Measurements from ENCODE around the gene TTLL8. TPM values are rescaled to one million over a fixed set of nuclear protein-coding genes. Genes with fewer than 3 reads are reported as not detected.

Gene TTLL8
- total RNA-seq, 3 donors from 2014 or later (not counting 1 experiment from before 2014, with no cell fraction given) = not detected

- H3K27me3 ChIP-seq (ENCODE audit: control insufficient read depth, insufficient read depth, low read length) = no peaks in the 10 kb centered on the region
- no peak overlapping the region for H3K27ac ChIP-seq (ENCODE audit: low read length)
- no peak overlapping the region for H3K4me3 ChIP-seq (ENCODE audit: low read length)
- 93% methylated on average over 27 of the region's 27 CpGs for WGBS (ENCODE audit: insufficient coverage)
- H3K27ac Mint-ChIP-seq = no peak overlapping the region
- no peak for TF ChIP-seq CTCF (IDR thresholded peaks at IDR 0.05)
- H3K4me1 ChIP-seq (ENCODE audit: control insufficient read depth, insufficient read depth, low read length) = peaks cover 23% of the 10 kb centered on the region
- peaks cover 15 to 18% of the 10 kb centered on the region in 2 donors for H3K27me3 Mint-ChIP-seq (ENCODE audit: low read depth in 2 of 2)
- H3K4me1 Mint-ChIP-seq = peaks cover 8 to 9% of the 10 kb centered on the region in 2 donors
- H3K9me3 ChIP-seq (ENCODE audit: control insufficient read depth, insufficient read depth, low read length) = no peaks in the 10 kb centered on the region
- DNase-seq (no peak), ATAC-seq (no peak)
- H3K36me3 ChIP-seq (ENCODE audit: control insufficient read depth, insufficient read depth, low read length) = no peaks in the 10 kb centered on the region
- no peaks in the 10 kb centered on the region for H3K36me3 Mint-ChIP-seq
- no peaks in the 10 kb centered on the region for H3K9me3 Mint-ChIP-seq
- intact Hi-C loops (cut with micrococcal nuclease) = no loop called here
- H3K4me3 Mint-ChIP-seq = no peak overlapping the region
Observed at GRCh38 chr22:50046481-50047245, 11.4 kb downstream of the TTLL8 start.

GRCh38 chr22:50046019-50046415, 12.1 kb downstream of the TTLL8 start:
- Mint-ChIP-seq H3K36me3 (no peaks in the 10 kb centered on the region), H3K4me1 (peaks cover 8 to 9% of the 10 kb centered on the region in 2 donors), H3K4me3 (no peak overlapping the region), H3K9me3 (no peaks in the 10 kb centered on the region), H3K27ac (no peak overlapping the region), H3K27me3 (ENCODE audit: low read depth in 2 of 2) (peaks cover 16 to 18% of the 10 kb centered on the region in 2 donors)
- Histone ChIP-seq H3K27ac (ENCODE audit: low read length) (no peak overlapping the region), H3K27me3 (ENCODE audit: control insufficient read depth, insufficient read depth, low read length) (no peaks in the 10 kb centered on the region), H3K9me3 (ENCODE audit: control insufficient read depth, insufficient read depth, low read length) (no peaks in the 10 kb centered on the region), H3K36me3 (ENCODE audit: control insufficient read depth, insufficient read depth, low read length) (no peaks in the 10 kb centered on the region), H3K4me3 (ENCODE audit: low read length) (no peak overlapping the region), H3K4me1 (ENCODE audit: control insufficient read depth, insufficient read depth, low read length) (peaks cover 23% of the 10 kb centered on the region)
- TF ChIP-seq CTCF (IDR thresholded peaks at IDR 0.05) = no peak
- WGBS (ENCODE audit: insufficient coverage) = 90% methylated on average over 19 of the region's 19 CpGs
- intact Hi-C loops (cut with micrococcal nuclease) = no loop called here
- ATAC-seq = no peak
- DNase-seq = no peak

DNA sequence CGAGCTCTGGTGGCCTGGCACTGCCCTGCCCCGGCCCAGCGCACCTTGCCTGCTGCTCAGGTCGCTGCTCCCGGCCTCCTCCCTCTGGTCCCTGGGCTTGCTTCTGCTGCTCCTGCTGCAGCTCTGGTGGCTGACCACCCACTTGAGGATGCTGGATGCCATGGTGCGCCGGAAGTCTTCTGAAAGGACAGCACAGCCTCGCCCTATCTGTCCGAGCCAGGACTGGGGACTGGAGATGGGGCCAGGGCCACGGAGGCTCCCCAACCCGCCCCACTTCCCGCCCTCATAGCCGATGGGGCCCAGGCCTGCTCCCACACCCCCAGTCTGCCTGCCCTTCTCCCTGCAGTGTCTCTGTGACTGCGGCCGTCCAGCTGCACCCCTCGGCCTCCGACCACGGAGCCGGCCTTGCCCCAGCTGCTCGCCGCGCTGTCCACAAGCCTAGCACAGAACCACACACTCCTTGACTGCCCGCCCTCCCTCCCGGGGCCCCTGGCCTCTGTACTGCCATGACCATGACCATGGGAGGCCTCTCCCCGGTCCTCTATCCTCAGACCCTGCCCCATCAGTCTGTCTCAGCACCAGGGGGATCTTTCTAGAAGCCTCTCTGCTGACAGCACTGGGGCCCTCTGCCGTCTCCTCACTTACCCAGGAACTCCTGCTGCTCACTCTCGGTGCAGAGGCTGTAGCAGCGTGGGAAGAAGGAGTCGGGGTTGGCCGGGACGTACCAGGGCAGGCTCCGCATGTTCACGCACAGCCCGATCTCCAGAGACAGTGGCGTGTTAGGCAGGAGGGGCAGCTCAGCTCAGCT, 12.7 kb downstream of the TTLL8 start:
- Mint-ChIP-seq H3K36me3 (no peaks in the 10 kb centered on the region), H3K27me3 (ENCODE audit: low read depth in 2 of 2) (peaks cover 16 to 18% of the 10 kb centered on the region in 2 donors), H3K4me3 (no peak overlapping the region), H3K4me1 (peaks cover 8 to 9% of the 10 kb centered on the region in 2 donors), H3K9me3 (no peaks in the 10 kb centered on the region), H3K27ac (no peak overlapping the region)
- DNase-seq = no peak
- Histone ChIP-seq H3K27ac (ENCODE audit: low read length) (no peak overlapping the region), H3K27me3 (ENCODE audit: control insufficient read depth, insufficient read depth, low read length) (no peaks in the 10 kb centered on the region), H3K4me1 (ENCODE audit: control insufficient read depth, insufficient read depth, low read length) (peaks cover 23% of the 10 kb centered on the region), H3K36me3 (ENCODE audit: control insufficient read depth, insufficient read depth, low read length) (no peaks in the 10 kb centered on the region), H3K4me3 (ENCODE audit: low read length) (no peak overlapping the region), H3K9me3 (ENCODE audit: control insufficient read depth, insufficient read depth, low read length) (no peaks in the 10 kb centered on the region)
- no peak for ATAC-seq
- no peak for TF ChIP-seq CTCF (IDR thresholded peaks at IDR 0.05)
- intact Hi-C loops (cut with micrococcal nuclease) = no loop called here
- WGBS (ENCODE audit: insufficient coverage) = 85% methylated on average over 35 of the region's 35 CpGs
